A673 (cell line): ENCODE measurements around the gene HACD1. TPM values are rescaled to one million over a fixed set of nuclear protein-coding genes. Genes with fewer than 3 reads are reported as not detected.
A peak's percentile ranks its signal among the peaks of the same experiment; 100 is the strongest.

Source experiments
- BruUV-seq: library from RNA; stranded (reverse); fragments of 400-500 nt; replicated peaks from 2 replicates; lab custom pipeline; 2021; lab: Mats Ljungman, UMichigan
- CTCF ChIA-PET: fragments of 300-600 bp; sonication (Branson Sonifier 250); formaldehyde crosslinking; loops from one replicate; lab custom pipeline; 2022; ENCODE audit warnings: antibody characterized with exemption; lab: Charles Lee
- POLR2A ChIA-PET: fragments of 300-600 bp; sonication (Branson Sonifier 250); formaldehyde crosslinking; loops from one replicate; lab custom pipeline; 2022; ENCODE audit warnings: antibody characterized with exemption; ENCODE audit not compliant: low non-redundant PET; lab: Charles Lee
- DNase-seq: peaks from one replicate; pipeline ENCODE4 v3.0.0-alpha.2; 2015; ENCODE audit warnings: low spot score
- H3K27ac ChIP-seq: fragments of 200-600 bp; sonication (generic); 2 replicates; pipeline ENCODE4 v1.5.1; 2016; ENCODE audit warnings: mixed run types, low read depth, mild to moderate bottlenecking, mixed read lengths, antibody characterized with exemption, low read length; ENCODE audit not compliant: poor library complexity, severe bottlenecking
- H3K27me3 ChIP-seq: fragments of 200-600 bp; sonication (generic); replicated peaks from 2 replicates; pipeline ENCODE4 v1.6.1; 2017; ENCODE audit warnings: mixed run types, low read depth, mild to moderate bottlenecking, mixed read lengths, antibody characterized with exemption, low read length; ENCODE audit not compliant: insufficient read depth, poor library complexity
- H3K36me3 ChIP-seq: fragments of 200-600 bp; sonication (generic); 2 replicates; pipeline ENCODE4 v1.6.1; 2016; ENCODE audit warnings: mixed run types, mild to moderate bottlenecking, mixed read lengths, antibody characterized with exemption, low read length; ENCODE audit not compliant: insufficient read depth, poor library complexity, severe bottlenecking
- H3K4me1 ChIP-seq: fragments of 200-600 bp; sonication (generic); 2 replicates; pipeline ENCODE4 v1.6.1; 2017; ENCODE audit warnings: mixed run types, mild to moderate bottlenecking, mixed read lengths, antibody characterized with exemption, low read length; ENCODE audit not compliant: insufficient read depth, poor library complexity, severe bottlenecking
- H3K4me3 ChIP-seq: fragments of 200-600 bp; sonication (generic); 2 replicates; pipeline ENCODE4 v1.5.1; 2016; ENCODE audit warnings: low read depth, mixed run types, mild to moderate bottlenecking, mixed read lengths, low read length; ENCODE audit not compliant: poor library complexity, severe bottlenecking
- H3K9me3 ChIP-seq: fragments of 200-600 bp; sonication (generic); 2 replicates; pipeline ENCODE4 v1.6.1; 2016; ENCODE audit warnings: mixed run types, low read depth, mild to moderate bottlenecking, mixed read lengths, antibody characterized with exemption, low read length; ENCODE audit not compliant: poor library complexity, severe bottlenecking
- EZH2 ChIP-seq: fragments of 200-600 bp; sonication (generic); IDR thresholded peaks from 2 replicates; pipeline ENCODE4 v1.6.1; 2017; ENCODE audit warnings: borderline replicate concordance, low read depth, mild to moderate bottlenecking, mixed read lengths, antibody characterized with exemption, low read length; ENCODE audit not compliant: poor library complexity, severe bottlenecking
- intact Hi-C: fragments of 100-400 bp; cut with micrococcal nuclease; formaldehyde crosslinking; loops from one replicate; pipeline ENCODE4 v1.10.0; 2022; ENCODE audit not compliant: unreplicated experiment
- total RNA-seq: library from RNA; stranded (reverse); gene quantifications from 2 replicates; pipeline ENCODE4 v1.2.3, GENCODE V29; 2021
- TF ChIP-seq, protein P1 (sequence below): fragments of 300-800, 200-600 bp; sonication (generic); conservative IDR thresholded peaks from 2 replicates; pipeline ENCODE4 v1.5.1; 2017; ENCODE audit warnings: low read depth, mild to moderate bottlenecking, antibody characterized with exemption, low read length, moderate library complexity, mixed read lengths

Gene HACD1
- total RNA-seq, 1 experiment from 2014 or later, result 14.1 TPM

GRCh38 chr10:17576768-17577167 is 40.4 kb downstream of the HACD1 start:
- BruUV-seq, result no TSS peak
- ChIA-PET POLR2A (no interaction called here), CTCF (no interaction called here)
- H3K27me3 ChIP-seq, result no peaks in the 10 kb centered on the region
- no peaks in the 10 kb centered on the region for H3K9me3 ChIP-seq
- H3K4me1 ChIP-seq, result no peaks in the 10 kb centered on the region
- no peak for DNase-seq
- intact Hi-C loops, result no loop called here
- H3K36me3 ChIP-seq, result no peaks in the 10 kb centered on the region
- TF ChIP-seq, protein P1, sequence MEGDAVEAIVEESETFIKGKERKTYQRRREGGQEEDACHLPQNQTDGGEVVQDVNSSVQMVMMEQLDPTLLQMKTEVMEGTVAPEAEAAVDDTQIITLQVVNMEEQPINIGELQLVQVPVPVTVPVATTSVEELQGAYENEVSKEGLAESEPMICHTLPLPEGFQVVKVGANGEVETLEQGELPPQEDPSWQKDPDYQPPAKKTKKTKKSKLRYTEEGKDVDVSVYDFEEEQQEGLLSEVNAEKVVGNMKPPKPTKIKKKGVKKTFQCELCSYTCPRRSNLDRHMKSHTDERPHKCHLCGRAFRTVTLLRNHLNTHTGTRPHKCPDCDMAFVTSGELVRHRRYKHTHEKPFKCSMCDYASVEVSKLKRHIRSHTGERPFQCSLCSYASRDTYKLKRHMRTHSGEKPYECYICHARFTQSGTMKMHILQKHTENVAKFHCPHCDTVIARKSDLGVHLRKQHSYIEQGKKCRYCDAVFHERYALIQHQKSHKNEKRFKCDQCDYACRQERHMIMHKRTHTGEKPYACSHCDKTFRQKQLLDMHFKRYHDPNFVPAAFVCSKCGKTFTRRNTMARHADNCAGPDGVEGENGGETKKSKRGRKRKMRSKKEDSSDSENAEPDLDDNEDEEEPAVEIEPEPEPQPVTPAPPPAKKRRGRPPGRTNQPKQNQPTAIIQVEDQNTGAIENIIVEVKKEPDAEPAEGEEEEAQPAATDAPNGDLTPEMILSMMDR, result no peak
- no peak for TF ChIP-seq EZH2
- H3K4me3 ChIP-seq, result no peak overlapping the region
- no peak overlapping the region for H3K27ac ChIP-seq

DNA sequence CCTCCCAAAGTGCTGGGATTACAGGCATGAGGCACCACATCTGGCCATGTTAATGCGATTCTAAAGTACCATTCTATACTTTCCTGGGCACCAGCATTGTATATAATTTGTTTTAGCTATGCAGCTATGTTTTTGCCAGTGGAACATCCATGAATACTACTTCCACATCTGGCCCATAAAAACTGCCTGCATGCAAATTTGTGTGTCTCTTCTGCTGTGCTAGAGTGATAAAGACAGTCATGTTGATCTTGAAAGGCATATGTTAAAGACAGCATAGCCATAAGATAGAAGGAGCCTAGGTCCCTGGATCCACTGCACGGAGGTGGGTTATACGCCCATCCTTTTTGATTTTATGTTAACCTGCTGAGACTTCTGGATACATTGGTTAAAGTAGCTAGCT is 52.3 kb downstream of the HACD1 start:
- DNase-seq, result no peak
- TF ChIP-seq EZH2, result no peak
- TF ChIP-seq, protein P1, result no peak
- intact Hi-C loops, result no loop called here
- H3K4me1 ChIP-seq, result peaks cover 31% of the 10 kb centered on the region
- POLR2A ChIA-PET, result no interaction called here
- H3K9me3 ChIP-seq, result no peaks in the 10 kb centered on the region
- BruUV-seq, result no TSS peak
- H3K36me3 ChIP-seq, result no peaks in the 10 kb centered on the region
- CTCF ChIA-PET, result no interaction called here
- H3K27me3 ChIP-seq, result no peaks in the 10 kb centered on the region
- no peak overlapping the region for H3K4me3 ChIP-seq
- no peak overlapping the region for H3K27ac ChIP-seq

DNA sequence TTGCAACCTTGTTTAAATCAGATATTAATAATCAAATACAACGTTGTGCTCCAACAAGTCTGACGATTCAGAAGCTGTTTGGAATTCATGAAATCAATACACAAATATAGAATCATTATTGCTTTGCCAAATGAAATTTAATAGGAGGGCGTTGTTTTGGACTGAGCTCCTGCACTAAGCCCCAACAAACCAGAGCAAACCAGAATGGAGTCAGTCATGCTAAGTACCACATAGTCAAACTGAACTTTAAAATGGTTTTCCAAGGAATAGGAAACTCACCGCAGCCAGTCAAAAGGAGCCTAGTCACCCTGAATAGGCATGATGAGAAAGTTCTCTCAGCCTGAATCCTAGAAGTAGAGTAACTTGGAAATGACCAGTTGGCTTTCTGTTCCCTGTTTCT is 53.7 kb downstream of the HACD1 start:
- no peak for TF ChIP-seq EZH2
- TF ChIP-seq, protein P1, result no peak
- Histone ChIP-seq H3K9me3 (no peaks in the 10 kb centered on the region), H3K4me1 (peaks cover 31% of the 10 kb centered on the region), H3K27ac (no peak overlapping the region), H3K27me3 (no peaks in the 10 kb centered on the region), H3K4me3 (no peak overlapping the region), H3K36me3 (no peaks in the 10 kb centered on the region)
- intact Hi-C loops, result no loop called here
- CTCF ChIA-PET, result no interaction called here
- peak; percentile 7 for DNase-seq
- no TSS peak for BruUV-seq
- POLR2A ChIA-PET, result no interaction called here
